ENCODE measurements around the gene BASP1.
"Not testable (repeated sequence)": the region's sequence is repeated elsewhere in the genome, so short reads cannot be mapped to it uniquely, and the experiment has no call there.

BASP1 gene

DNA sequence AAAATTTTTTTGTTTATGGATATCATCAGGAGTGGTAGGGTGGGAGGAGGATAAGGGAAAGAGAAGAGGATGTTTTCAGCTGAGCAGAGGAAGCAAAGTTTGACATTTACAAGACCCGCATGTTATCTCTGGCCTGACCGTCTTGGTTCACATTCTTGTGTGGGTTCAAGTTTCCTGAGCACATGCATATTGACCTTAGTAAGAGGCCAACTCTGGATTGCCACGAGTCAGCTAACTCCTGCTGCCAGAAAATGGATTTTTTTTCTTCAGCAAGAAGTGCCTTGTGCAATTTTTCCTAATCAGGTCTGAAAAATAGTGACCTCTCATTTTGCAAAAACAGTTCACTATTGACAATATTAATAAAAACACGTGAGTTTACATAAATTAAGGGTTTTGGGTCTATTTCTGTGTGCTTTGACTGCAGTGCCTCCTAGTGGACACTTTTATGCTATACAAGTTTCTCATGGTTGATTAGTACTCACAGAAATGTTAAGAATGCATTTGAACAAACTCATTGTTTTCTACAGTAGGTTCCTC, 27.1 kb upstream of the BASP1 start:
- DNase-seq (ENCODE audit: low read depth in 2 of 2): peak; percentile 90 to 97
- TF ChIP-seq, protein P1, sequence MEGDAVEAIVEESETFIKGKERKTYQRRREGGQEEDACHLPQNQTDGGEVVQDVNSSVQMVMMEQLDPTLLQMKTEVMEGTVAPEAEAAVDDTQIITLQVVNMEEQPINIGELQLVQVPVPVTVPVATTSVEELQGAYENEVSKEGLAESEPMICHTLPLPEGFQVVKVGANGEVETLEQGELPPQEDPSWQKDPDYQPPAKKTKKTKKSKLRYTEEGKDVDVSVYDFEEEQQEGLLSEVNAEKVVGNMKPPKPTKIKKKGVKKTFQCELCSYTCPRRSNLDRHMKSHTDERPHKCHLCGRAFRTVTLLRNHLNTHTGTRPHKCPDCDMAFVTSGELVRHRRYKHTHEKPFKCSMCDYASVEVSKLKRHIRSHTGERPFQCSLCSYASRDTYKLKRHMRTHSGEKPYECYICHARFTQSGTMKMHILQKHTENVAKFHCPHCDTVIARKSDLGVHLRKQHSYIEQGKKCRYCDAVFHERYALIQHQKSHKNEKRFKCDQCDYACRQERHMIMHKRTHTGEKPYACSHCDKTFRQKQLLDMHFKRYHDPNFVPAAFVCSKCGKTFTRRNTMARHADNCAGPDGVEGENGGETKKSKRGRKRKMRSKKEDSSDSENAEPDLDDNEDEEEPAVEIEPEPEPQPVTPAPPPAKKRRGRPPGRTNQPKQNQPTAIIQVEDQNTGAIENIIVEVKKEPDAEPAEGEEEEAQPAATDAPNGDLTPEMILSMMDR (IDR thresholded peaks at IDR 0.05; ENCODE audit: low read depth, low read length): peak; percentile 65
- H3K4me3 ChIP-seq (replicated peaks in 1 of 2; ENCODE audit: low read depth in 2 of 2, low read length in 2 of 2): no peak overlapping the region

DNA sequence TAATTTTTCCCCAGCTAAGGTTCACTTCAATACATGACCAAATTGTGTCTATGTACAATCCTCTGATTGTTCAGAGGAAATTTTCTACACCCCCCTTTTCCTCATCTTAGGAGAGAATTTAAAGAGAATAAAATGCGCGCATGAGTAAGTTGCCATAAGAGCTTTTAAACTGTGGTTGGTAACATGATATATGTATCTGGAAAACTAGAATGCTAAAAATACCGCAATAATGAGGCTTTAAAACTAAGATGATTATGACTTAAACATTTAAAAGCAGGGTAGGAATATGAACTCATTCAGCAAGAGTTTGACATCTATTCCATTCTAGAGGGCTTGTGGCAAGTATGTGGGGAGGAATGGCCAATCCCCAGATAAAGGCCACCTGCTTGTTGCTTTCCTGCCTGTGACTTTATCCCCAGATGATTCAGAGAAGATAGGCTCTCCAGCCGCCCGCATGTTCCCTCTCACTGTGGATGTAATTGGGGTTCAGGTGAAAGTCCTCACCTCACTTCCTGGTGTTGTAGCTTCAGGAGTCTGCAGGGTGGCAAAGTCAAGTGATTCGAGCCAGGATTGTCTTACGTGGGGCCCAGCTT, 26.5 kb upstream of the BASP1 start:
- H3K4me3 ChIP-seq (replicated peaks in 1 of 2; ENCODE audit: low read depth in 2 of 2, low read length in 2 of 2): no peak overlapping the region
- TF ChIP-seq, protein P1 (IDR thresholded peaks at IDR 0.05; ENCODE audit: low read depth, low read length): no peak
- no peak for DNase-seq (ENCODE audit: low read depth in 2 of 2)

DNA sequence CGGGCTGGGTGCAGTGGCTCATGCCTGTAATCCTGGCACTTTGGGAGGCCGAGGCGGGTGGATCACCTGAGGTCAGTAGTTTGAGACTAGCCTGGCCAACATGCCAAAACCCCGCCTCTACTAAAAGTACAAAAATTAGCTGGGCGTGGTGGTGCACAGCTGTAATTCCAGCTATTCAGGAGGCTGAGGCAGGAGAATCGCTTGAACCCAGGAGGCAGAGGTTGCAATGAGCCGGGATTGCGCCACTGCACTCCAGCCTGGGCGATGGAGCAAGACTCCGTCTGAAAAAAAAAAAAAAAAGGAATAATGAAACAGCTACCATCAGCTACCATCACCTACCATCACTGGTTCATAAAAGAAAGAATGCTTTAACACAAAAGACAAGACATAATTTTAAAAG, 25.9 kb upstream of the BASP1 start:
- H3K4me3 ChIP-seq (replicated peaks in 1 of 2; ENCODE audit: low read depth in 2 of 2, low read length in 2 of 2); DNase-seq (ENCODE audit: low read depth in 2 of 2): not testable (repeated sequence)

DNA sequence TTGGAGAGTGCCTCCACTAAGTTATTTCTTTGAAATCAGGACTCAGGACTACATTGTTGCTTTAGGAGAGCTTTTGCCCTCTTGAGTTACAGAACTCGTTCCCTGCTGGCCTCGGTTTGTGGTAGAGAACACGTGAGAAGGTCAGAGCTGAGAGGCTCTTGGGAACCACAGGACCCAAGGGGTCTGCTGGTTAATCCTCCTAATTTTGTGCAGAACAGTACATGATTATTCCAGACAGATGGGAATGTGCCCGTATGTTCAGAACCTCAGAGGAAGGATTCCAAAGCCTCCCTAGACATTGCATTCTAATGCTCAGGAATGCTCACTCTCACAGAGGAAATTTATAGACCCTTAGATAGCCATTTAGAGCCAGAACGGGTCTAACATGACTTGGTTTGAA, 25.2 kb upstream of the BASP1 start:
- TF ChIP-seq, protein P1 (IDR thresholded peaks at IDR 0.05; ENCODE audit: low read depth, low read length): no peak
- peak in 1 of 2 donors; percentile 28 for DNase-seq (ENCODE audit: low read depth in 2 of 2)
- H3K4me3 ChIP-seq (replicated peaks in 1 of 2; ENCODE audit: low read depth in 2 of 2, low read length in 2 of 2): no peak overlapping the region

DNA sequence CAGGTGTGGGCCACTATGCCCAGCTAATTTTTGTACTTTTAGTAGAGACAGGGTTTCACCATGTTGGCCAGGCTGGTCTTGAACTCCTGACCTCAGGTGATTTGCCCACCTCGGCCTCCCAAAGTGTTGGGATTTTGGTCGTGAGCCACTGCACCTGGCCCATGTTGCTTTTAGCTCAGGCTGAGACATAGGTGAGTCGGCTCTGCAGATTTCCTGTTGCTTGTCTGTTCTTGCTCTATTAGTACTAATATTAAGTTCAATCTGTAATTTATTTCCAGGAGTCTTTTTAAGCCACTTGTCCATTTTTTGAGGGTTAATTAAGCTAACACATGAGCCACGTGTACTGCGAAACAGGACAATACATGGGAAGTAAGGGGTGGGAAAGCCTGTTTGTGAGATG, 21.4 kb upstream of the BASP1 start:
- H3K4me3 ChIP-seq (replicated peaks in 1 of 2; ENCODE audit: low read depth in 2 of 2, low read length in 2 of 2): no peak overlapping the region
- no peak for DNase-seq (ENCODE audit: low read depth in 2 of 2)
- TF ChIP-seq, protein P1 (IDR thresholded peaks at IDR 0.05; ENCODE audit: low read depth, low read length): no peak

DNA sequence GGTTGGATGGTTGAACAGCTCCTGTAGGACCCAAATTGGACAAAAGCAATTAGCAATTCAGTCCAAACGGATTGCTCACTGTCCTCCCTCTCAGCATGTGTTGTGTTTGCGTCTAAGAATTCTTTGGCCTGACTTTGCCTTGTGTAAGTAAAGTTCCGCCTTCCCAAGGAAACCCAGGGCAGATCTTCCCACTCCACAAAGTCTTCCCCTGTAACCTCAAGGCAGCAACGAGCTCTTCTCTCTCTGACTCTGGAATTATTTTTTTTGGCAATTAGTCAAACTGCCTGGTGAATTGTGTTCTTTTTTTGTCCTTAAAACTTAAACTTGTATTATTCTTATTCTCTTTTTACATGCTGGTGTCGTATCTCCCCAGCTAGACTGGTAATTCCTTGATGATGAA, 20.7 kb upstream of the BASP1 start:
- TF ChIP-seq, protein P1 (IDR thresholded peaks at IDR 0.05; ENCODE audit: low read depth, low read length): no peak
- no peak for DNase-seq (ENCODE audit: low read depth in 2 of 2)
- no peak overlapping the region for H3K4me3 ChIP-seq (replicated peaks in 1 of 2; ENCODE audit: low read depth in 2 of 2, low read length in 2 of 2)

DNA sequence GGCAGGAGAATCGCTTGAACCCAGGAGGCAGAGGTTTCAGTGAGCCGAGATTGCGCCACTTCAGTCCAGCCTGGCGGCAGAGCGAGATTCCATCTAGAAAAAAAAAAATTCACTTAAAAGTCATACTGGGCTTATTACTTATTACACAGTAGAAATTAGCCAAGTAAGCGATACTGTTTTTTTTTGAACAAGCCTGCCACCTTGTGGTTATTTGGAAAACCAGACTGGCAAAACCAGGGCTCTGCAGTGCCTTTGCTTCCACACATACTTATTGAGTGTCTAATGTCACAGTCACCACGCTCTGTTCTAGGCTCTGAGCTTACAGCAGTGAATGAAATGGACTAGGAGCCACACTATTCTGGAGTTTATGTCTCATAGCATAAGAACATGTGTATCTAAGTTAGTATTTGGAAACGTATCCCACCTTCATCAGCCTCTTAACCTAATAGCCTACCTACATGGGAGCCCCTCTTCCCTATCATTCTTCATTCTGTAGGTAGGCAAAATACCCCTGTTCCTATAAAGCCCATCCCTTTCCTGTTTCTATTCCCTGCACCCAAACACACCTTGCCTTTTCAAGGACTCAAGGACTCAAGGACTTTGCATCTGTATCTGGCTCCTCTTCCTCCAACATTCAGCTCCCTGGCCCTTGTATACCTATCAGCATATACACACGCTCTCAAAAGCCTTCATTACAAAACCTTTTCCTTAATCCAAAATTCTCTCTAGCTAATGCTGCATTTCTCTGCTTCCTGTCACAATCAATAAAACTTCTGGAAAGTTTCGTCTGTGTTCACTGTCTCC, 13.9 kb upstream of the BASP1 start:
- DNase-seq (ENCODE audit: low read depth in 2 of 2): peak; percentile 88 to 89
- TF ChIP-seq, protein P1 (IDR thresholded peaks at IDR 0.05; ENCODE audit: low read depth, low read length): peak; percentile 68

More for the DNA sequence above, 13.9 kb upstream of the BASP1 start:
- H3K4me3 ChIP-seq (replicated peaks in 1 of 2; ENCODE audit: low read depth in 2 of 2, low read length in 2 of 2): no peak overlapping the region

Measured in cardiac fibroblast (primary cell).